Testis (tissue), 2 donors: Measurements from ENCODE around the gene C16orf54.

Experiments used
- POLR2A ChIP-seq: fragments of 450-650 bp; IDR thresholded peaks from one replicate; pipeline ENCODE4 v1.6.1; 2017; ENCODE audit warnings: antibody characterized with exemption, mild to moderate bottlenecking, moderate library complexity
- TF ChIP-seq, protein P1 (sequence below), 3 experiments: fragments of 450-650 bp in 2 of 3; fragments of 200-600 bp in 1 of 3; sonication (generic) in 1 of 3; IDR thresholded peaks; one replicate each; pipeline ENCODE4 v1.5.1; 2016 to 2019; ENCODE audit warnings: antibody characterized with exemption in 3 of 3, mild to moderate bottlenecking in 2 of 3, moderate library complexity in 1 of 3

DNA sequence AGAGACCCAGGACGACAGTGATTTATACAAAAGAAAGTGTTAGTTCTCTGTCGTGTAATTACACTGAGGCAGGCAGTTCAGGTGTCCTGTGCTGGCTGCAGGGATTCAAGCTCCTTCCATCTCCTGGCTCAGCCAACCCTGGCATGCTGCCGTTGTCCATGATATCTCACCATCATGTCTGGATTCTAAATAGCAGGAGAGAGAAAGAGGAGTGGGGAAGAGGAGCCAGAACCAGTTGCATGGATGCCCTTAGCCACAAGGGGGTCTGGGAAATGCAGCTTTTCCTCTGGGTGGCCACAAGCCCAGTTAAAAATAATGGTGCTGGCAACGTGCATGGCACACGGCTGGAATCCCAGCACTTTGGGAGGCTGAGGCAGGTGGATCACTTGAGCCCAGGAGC, 9.7 kb downstream of the C16orf54 start:
- TF ChIP-seq, protein P1, sequence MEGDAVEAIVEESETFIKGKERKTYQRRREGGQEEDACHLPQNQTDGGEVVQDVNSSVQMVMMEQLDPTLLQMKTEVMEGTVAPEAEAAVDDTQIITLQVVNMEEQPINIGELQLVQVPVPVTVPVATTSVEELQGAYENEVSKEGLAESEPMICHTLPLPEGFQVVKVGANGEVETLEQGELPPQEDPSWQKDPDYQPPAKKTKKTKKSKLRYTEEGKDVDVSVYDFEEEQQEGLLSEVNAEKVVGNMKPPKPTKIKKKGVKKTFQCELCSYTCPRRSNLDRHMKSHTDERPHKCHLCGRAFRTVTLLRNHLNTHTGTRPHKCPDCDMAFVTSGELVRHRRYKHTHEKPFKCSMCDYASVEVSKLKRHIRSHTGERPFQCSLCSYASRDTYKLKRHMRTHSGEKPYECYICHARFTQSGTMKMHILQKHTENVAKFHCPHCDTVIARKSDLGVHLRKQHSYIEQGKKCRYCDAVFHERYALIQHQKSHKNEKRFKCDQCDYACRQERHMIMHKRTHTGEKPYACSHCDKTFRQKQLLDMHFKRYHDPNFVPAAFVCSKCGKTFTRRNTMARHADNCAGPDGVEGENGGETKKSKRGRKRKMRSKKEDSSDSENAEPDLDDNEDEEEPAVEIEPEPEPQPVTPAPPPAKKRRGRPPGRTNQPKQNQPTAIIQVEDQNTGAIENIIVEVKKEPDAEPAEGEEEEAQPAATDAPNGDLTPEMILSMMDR (IDR thresholded peaks at IDR 0.05), result no peak
- TF ChIP-seq POLR2A, result no peak
